Type B pancreatic cell (in vitro differentiated cells): ENCODE measurements around the gene A4GALT. TPM values are rescaled to one million over a fixed set of nuclear protein-coding genes. Genes with fewer than 3 reads are reported as not detected.
"Not testable (repeated sequence)": the region's sequence is repeated elsewhere in the genome, so short reads cannot be mapped to it uniquely, and the experiment has no call there.

Experiments
- DNase-seq: peaks from one replicate; pipeline ENCODE4 v3.0.0; 2021; ENCODE audit warnings: mixed read lengths; ENCODE audit not compliant: unreplicated experiment; ENCODE audit errors: extremely low spot score
- H3K27ac Mint-ChIP-seq: 2 replicates; pipeline ENCODE4 v1.8.0; 2021; ENCODE audit warnings: mild to moderate bottlenecking, mixed read lengths
- H3K27me3 Mint-ChIP-seq: 2 replicates; pipeline ENCODE4 v1.8.0; 2021; ENCODE audit warnings: mixed read lengths
- H3K36me3 Mint-ChIP-seq: 2 replicates; pipeline ENCODE4 v1.8.0; 2021; ENCODE audit warnings: mixed read lengths
- H3K4me1 Mint-ChIP-seq: one replicate; pipeline ENCODE4 v1.8.0; 2021; ENCODE audit warnings: mixed read lengths; ENCODE audit not compliant: unreplicated experiment
- H3K4me3 Mint-ChIP-seq: 2 replicates; pipeline ENCODE4 v1.8.0; 2021; ENCODE audit warnings: mild to moderate bottlenecking, mixed read lengths
- H3K9me3 Mint-ChIP-seq: 2 replicates; pipeline ENCODE4 v1.8.0; 2021; ENCODE audit warnings: mixed read lengths
- total RNA-seq: library from RNA; stranded (reverse); gene quantifications from 2 replicates; pipeline ENCODE4 v1.2.1, GENCODE V29; 2021; ENCODE audit warnings: low replicate concordance
- TF ChIP-seq, protein P1 (sequence below): fragments of 200-600 bp; sonication (generic); conservative IDR thresholded peaks from 2 replicates; pipeline ENCODE4 v1.5.0; 2021; ENCODE audit warnings: antibody characterized with exemption, mild to moderate bottlenecking

A4GALT gene
- total RNA-seq, 1 donor from 2014 or later = 20.2 TPM

DNA sequence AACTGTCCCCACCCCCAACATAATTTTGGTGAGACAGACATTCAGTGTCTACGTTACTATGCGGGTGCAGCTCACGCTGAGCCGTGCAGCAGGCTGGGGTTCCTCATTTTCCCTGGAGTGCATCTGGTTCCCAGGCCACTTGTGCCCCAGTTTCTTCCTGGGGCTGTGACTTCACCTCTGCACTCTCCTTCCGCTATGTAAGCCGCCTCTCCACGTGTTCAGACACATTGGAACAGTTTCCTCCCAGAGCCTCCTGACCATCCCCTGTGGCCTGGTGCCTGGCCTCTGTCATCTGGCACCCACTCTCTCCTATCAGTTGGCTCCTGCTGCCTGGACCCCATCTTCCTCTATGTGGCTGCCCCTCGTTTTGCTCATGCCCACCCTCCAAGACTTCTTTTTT, 46.2 kb upstream of the A4GALT start:
- no peaks in the 10 kb centered on the region for H3K36me3 Mint-ChIP-seq
- H3K4me3 Mint-ChIP-seq = no peak overlapping the region
- H3K27ac Mint-ChIP-seq = no peak overlapping the region

DNA sequence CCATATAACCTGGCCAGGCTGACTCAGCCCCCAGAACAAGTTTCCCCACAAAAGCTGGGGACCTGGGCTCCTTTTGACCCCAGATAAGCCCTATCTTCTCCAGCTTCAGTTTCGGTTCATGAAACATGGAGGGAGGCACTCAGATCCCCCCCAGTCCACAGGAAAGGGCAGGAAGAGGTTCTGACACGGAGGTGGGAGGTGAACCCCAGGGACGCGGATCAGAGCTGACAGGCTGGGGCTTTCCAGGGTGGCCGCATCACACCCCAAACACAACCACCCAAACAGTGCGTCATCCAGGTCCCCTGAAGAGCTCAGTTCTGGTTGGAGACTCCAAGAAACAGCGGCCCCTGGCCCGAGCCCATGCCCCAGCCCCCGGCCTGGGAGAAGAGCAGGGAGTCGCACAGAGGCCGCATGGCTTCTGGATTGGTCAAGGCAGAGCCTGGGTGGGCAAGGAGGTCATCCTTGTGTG, 44.3 kb upstream of the A4GALT start:
- Mint-ChIP-seq H3K4me3 (no peak overlapping the region), H3K4me1 (peaks cover 7% of the 10 kb centered on the region), H3K36me3 (no peaks in the 10 kb centered on the region), H3K9me3 (no peaks in the 10 kb centered on the region), H3K27me3 (no peaks in the 10 kb centered on the region), H3K27ac (no peak overlapping the region)
- DNase-seq = no peak
- TF ChIP-seq, protein P1, sequence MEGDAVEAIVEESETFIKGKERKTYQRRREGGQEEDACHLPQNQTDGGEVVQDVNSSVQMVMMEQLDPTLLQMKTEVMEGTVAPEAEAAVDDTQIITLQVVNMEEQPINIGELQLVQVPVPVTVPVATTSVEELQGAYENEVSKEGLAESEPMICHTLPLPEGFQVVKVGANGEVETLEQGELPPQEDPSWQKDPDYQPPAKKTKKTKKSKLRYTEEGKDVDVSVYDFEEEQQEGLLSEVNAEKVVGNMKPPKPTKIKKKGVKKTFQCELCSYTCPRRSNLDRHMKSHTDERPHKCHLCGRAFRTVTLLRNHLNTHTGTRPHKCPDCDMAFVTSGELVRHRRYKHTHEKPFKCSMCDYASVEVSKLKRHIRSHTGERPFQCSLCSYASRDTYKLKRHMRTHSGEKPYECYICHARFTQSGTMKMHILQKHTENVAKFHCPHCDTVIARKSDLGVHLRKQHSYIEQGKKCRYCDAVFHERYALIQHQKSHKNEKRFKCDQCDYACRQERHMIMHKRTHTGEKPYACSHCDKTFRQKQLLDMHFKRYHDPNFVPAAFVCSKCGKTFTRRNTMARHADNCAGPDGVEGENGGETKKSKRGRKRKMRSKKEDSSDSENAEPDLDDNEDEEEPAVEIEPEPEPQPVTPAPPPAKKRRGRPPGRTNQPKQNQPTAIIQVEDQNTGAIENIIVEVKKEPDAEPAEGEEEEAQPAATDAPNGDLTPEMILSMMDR = no peak

More for the DNA sequence above, 46.2 kb upstream of the A4GALT start:
- TF ChIP-seq, protein P1 = no peak
- Mint-ChIP-seq H3K4me1 (peaks cover 13% of the 10 kb centered on the region), H3K27me3 (no peaks in the 10 kb centered on the region), H3K9me3 (no peaks in the 10 kb centered on the region)
- no peak for DNase-seq

DNA sequence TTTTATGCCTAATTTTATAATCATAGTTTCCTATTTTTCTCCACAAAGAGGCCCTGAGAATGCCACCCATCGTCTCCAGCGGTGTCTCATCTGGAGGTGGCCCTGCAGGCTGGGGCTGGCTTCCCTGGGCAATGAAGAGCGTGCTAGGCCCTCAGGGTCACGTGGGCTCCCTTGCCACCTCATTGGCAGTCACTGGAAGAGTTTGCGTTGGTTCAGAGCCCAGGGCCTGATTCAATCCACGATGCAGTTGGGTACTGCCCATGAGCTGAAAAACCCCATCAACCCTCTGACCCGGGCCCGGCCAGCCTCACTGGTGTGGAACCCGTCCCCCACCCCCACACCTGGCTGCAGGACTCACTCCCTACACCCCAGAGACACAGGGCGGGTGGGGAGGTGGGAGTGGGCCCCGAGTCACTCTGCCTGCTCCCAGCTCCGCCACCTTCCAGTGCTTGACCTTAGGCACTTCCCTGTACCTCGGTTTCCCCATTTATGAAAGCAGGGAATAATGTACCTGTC, 43.4 kb upstream of the A4GALT start:
- Mint-ChIP-seq H3K36me3 (no peaks in the 10 kb centered on the region), H3K4me1 (peaks cover 6% of the 10 kb centered on the region), H3K27me3 (no peaks in the 10 kb centered on the region), H3K4me3 (no peak overlapping the region), H3K9me3 (no peaks in the 10 kb centered on the region), H3K27ac (no peak overlapping the region)
- DNase-seq = no peak
- TF ChIP-seq, protein P1 = no peak

DNA sequence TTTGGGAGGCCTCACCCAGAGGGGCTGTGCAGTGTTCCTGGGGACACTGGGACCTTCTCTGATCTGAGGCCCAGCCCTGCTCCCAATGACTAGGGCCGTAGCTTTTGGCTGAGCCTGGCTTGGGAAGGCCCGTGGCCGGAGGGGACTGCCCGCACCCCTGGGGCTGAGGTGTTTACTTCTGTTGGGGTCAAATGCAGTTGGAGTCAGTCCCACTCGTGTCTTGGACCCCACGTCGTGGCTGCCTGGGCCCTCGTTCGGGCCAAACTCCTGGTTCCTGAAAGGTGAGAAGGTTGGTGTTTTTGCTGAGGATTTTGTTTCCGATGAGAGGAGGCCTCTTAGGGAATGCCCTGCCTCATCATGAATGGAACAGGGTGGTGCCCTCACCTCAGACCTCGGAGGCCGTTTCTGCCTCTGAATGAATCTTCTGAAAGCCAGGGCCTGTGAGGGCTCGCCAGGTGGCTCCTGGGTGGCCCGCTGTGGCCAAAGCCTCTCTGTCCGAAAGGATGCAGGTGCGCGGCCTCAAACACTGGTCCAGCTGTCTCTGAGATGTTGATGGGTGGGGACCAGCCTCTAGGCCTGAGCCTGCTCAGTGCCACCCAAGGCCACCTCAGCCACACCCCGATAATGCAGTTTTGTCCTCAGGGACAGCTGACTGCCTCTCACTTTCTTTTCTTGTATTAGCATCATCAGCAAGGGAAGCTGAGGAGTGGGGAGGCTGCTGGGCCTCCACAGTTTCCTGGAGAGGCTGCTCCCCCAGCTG, 40.3 kb upstream of the A4GALT start:
- Mint-ChIP-seq H3K4me1 (peaks cover 8% of the 10 kb centered on the region), H3K4me3 (no peak overlapping the region), H3K9me3 (no peaks in the 10 kb centered on the region), H3K27me3 (peaks cover 12% of the 10 kb centered on the region), H3K27ac (no peak overlapping the region), H3K36me3 (no peaks in the 10 kb centered on the region)
- TF ChIP-seq, protein P1 = no peak
- DNase-seq = no peak

DNA sequence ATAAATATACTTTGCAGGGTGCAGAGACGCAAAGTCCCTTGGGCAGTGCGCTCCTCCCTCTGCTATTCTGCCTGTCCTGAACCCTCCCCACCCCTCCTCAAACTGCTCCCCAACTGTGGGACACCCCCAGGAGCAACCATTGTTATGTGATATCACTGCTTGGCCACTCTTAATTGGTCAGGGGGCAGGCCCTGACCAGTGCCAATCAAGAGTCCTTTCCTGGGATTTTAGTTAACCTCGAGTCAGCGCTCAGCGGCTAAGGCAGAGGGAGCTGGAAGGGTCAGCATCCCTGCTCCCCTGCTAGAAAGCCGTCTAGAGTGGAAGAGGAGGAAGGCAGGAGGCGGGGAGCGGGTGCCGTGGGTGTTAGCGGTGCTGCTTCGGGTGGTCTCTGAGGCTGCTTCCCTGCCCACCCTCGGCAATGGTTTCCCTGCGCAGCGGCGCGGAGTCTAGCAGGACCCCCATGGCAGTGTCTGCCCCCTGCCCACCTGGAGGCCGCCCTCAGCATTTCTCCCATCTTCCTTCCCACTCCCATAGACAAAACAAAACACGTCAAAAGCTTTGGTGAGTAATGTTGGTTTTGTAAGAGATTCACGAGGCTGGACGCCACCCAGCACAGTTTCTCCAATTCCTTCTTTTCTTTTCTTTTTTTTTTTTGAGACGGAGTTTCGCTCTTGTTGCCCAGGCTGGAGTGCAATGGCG, 38.4 kb upstream of the A4GALT start:
- H3K9me3 Mint-ChIP-seq = no peaks in the 10 kb centered on the region
- H3K27me3 Mint-ChIP-seq = peaks cover 12% of the 10 kb centered on the region
- no peaks in the 10 kb centered on the region for H3K36me3 Mint-ChIP-seq
- no peak for DNase-seq
- TF ChIP-seq, protein P1 = no peak
- H3K4me1 Mint-ChIP-seq = peaks cover 8% of the 10 kb centered on the region
- no peak overlapping the region for H3K27ac Mint-ChIP-seq
- H3K4me3 Mint-ChIP-seq = no peak overlapping the region

DNA sequence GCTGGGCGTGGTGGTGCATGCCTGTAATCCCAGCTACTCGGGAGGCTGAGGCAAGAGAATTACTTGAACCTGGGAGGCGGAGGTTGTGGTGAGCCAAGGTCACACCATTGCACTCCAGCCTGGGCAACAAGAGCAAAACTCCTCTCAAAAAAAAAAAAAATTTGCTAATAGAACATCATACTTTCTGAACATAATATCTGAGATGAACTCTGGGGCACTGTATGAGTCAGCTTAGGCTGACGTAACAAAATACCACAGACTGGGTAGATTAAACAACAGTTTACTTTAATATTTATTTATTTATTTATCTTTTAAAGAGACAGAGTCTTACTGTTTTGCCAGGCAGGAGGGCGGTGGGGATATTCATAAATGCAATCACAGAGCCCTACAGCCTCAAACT, 34.9 kb upstream of the A4GALT start:
- DNase-seq, H3K36me3 Mint-ChIP-seq, H3K4me3 Mint-ChIP-seq, H3K9me3 Mint-ChIP-seq, H3K27ac Mint-ChIP-seq: not testable (repeated sequence)
- peaks cover 12% of the 10 kb centered on the region for H3K27me3 Mint-ChIP-seq
- H3K4me1 Mint-ChIP-seq = peaks cover 15% of the 10 kb centered on the region

DNA sequence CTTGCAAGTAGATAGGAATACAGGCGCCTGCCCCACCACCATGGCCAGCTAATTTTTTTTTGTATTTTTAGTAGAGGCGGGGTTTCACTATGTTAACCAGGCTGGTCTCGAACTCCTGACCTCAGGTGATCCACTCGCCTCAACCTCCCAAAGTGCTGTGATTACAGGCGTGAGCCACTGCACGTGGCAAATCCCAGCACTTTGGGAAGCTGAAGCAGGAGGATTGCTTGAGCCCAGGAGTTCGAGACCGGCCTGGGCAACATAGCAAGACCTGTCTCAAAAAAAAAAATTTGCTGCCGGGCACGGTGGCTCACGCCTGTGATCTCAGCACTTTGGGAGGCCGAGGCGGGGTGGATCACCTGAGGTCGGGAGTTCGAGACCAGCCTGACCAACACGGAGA, 34.5 kb upstream of the A4GALT start:
- H3K4me1 Mint-ChIP-seq = peaks cover 15% of the 10 kb centered on the region
- H3K4me3 Mint-ChIP-seq, DNase-seq, H3K36me3 Mint-ChIP-seq, H3K9me3 Mint-ChIP-seq: not testable (repeated sequence)
- peak overlapping the region; percentile 90 for H3K27ac Mint-ChIP-seq
- peaks cover 12% of the 10 kb centered on the region for H3K27me3 Mint-ChIP-seq
